G401 (cell line): ENCODE measurements around the gene COL16A1. TPM values are rescaled to one million over a fixed set of nuclear protein-coding genes. Genes with fewer than 3 reads are reported as not detected.

Experiments
- DNase-seq: peaks from one replicate; pipeline ENCODE4 v3.0.0-alpha.2; 2015; ENCODE audit warnings: low spot score
- in situ Hi-C: cut with HindIII; loops from 2 replicates; pipeline ENCODE4 v1.10.0; 2016; ENCODE audit warnings: low sequenced_read_pairs, mixed read lengths
- total RNA-seq: library from RNA; depleted of rRNA; stranded (reverse); fragments of >200 nt; shearing (Covaris generic); gene quantifications from 2 replicates; pipeline ENCODE4 v1.2.3, GENCODE V29; 2014

The COL16A1 gene
- total RNA-seq, 1 experiment from 2014 or later: 50.5 TPM

- in situ Hi-C loops: no loop called here
- no peak for DNase-seq
These were observed 32.1 kb downstream of the COL16A1 start for GRCh38 chr1:31671561-31672201.

- no peak for DNase-seq
- in situ Hi-C loops: no loop called here
These were observed 32.7 kb downstream of the COL16A1 start for GRCh38 chr1:31671147-31671546.

- in situ Hi-C loops: no loop called here
- DNase-seq: no peak
These were observed 33.2 kb downstream of the COL16A1 start for GRCh38 chr1:31670593-31670964.

GRCh38 chr1:31669786-31670592, 33.8 kb downstream of the COL16A1 start:
- peak; percentile 89 for DNase-seq
- in situ Hi-C loops: no loop called here

GRCh38 chr1:31669433-31669785, 34.4 kb downstream of the COL16A1 start:
- in situ Hi-C loops: no loop called here

GRCh38 chr1:31668303-31668883, 35.4 kb downstream of the COL16A1 start:
- in situ Hi-C loops: no loop called here

More at GRCh38 chr1:31669433-31669785, 34.4 kb downstream of the COL16A1 start:
- DNase-seq: peak; percentile 74

GRCh38 chr1:31667065-31667785, 36.6 kb downstream of the COL16A1 start:
- in situ Hi-C loops: no loop called here
- no peak for DNase-seq

More at GRCh38 chr1:31668303-31668883, 35.4 kb downstream of the COL16A1 start:
- no peak for DNase-seq

- in situ Hi-C loops: no loop called here
- DNase-seq: no peak
These were observed 37.4 kb downstream of the COL16A1 start for GRCh38 chr1:31666263-31666963.

GRCh38 chr1:31665234-31665878, 38.5 kb downstream of the COL16A1 start:
- DNase-seq: no peak
- in situ Hi-C loops: no loop called here

- no peak for DNase-seq
- in situ Hi-C loops: no loop called here
These were observed 39.3 kb downstream of the COL16A1 start for GRCh38 chr1:31664528-31664927.

GRCh38 chr1:31663622-31664452, 40.0 kb downstream of the COL16A1 start:
- DNase-seq: peak; percentile 36
- in situ Hi-C loops: no loop called here

- in situ Hi-C loops: no loop called here
- DNase-seq: no peak
These were observed 41.4 kb downstream of the COL16A1 start for GRCh38 chr1:31662463-31662862.

- no peak for DNase-seq
- in situ Hi-C loops: no loop called here
These were observed 42.0 kb downstream of the COL16A1 start for GRCh38 chr1:31661856-31662255.

GRCh38 chr1:31660871-31661455, 42.9 kb downstream of the COL16A1 start:
- in situ Hi-C loops: no loop called here
- DNase-seq: no peak

GRCh38 chr1:31659889-31660288, 43.9 kb downstream of the COL16A1 start:
- in situ Hi-C loops: no loop called here
- no peak for DNase-seq

GRCh38 chr1:31658721-31659120, 45.1 kb downstream of the COL16A1 start:
- in situ Hi-C loops: no loop called here
- no peak for DNase-seq

GRCh38 chr1:31657972-31658510, 45.8 kb downstream of the COL16A1 start:
- DNase-seq: no peak
- in situ Hi-C loops: no loop called here
